NB4 (cell line): ENCODE results near the gene TTC39B.

Experiments used
- CTCF ChIP-seq: IDR thresholded peaks from one replicate; pipeline ENCODE4 v1.5.1; 2012; ENCODE audit warnings: low read depth, low read length
- POLR2A ChIP-seq: IDR thresholded peaks from 2 replicates; pipeline ENCODE4 v1.6.1; 2011; ENCODE audit warnings: mild to moderate bottlenecking; ENCODE audit not compliant: insufficient read length; ENCODE audit errors: extremely low read depth
- TF ChIP-seq, protein P1 (sequence below): IDR thresholded peaks from 2 replicates; pipeline ENCODE4 v1.6.1; 2011; ENCODE audit warnings: low read depth, low read length

DNA sequence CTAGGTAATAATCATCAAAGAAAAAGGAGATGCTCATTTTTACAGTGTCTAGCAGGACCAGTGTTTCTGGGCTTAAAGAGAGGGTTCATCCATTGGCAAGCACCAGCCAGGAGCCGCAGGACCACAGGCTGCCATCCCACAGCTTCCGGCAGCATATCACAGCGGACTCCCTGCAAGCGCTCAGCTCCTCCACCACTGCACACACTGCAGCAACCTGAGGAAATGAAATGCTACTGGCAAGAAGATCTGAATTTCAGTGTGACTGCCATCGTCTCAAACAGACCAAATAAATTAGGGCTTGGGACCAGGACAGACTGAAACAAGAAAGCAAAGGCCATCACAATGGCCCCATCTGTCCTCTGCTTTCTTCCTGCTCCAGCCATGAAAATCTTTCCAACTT is 114.2 kb downstream of the TTC39B start:
- TF ChIP-seq POLR2A (no peak), CTCF (no peak)
- TF ChIP-seq, protein P1, sequence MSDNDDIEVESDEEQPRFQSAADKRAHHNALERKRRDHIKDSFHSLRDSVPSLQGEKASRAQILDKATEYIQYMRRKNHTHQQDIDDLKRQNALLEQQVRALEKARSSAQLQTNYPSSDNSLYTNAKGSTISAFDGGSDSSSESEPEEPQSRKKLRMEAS = no peak
